HCT116 (cell line): ENCODE data around the gene KCNC4. TPM values are rescaled to one million over a fixed set of nuclear protein-coding genes. Genes with fewer than 3 reads are reported as not detected.

Source experiments
- ATAC-seq: fragments of 200-7000 bp; cut with Tn5 transposase; 2 replicates; pipeline ENCODE4 v1.9.1; 2020; ENCODE audit warnings: mild to moderate bottlenecking, moderate library complexity
- BruUV-seq: library from RNA; stranded (reverse); fragments of 400-500 nt; replicated peaks from 2 replicates; lab custom pipeline; 2021; lab: Mats Ljungman, UMichigan
- CTCF ChIA-PET: fragments of 300-600 bp; sonication (Branson Sonifier 250); formaldehyde crosslinking; loops from one replicate; lab custom pipeline; 2021; ENCODE audit warnings: antibody characterized with exemption; lab: Charles Lee
- POLR2A ChIA-PET: fragments of 300-600, 350-600 bp; sonication (Branson Sonifier 250); formaldehyde crosslinking; loops from one replicate; lab custom pipeline; 2021; ENCODE audit warnings: antibody characterized with exemption; lab: Charles Lee
- RAD21 ChIA-PET, 2 experiments: fragments of 300-600 bp; sonication (Branson Sonifier 250); formaldehyde crosslinking; loops; one replicate each; lab custom pipeline; 2023; ENCODE audit warnings: low total read pairs in 2 of 2; ENCODE audit not compliant: uncharacterized antibody in 2 of 2, unreplicated experiment in 2 of 2, low non-redundant PET in 1 of 2; lab: Charles Lee
- DNase-seq: peaks from one replicate; pipeline ENCODE4 v3.0.0-alpha.2; 2010; ENCODE audit warnings: low read depth, low spot score
- H2AFZ ChIP-seq: fragments of 200-600 bp; shearing (Covaris generic), sonication (generic); 2 replicates; pipeline ENCODE4 v1.6.1; 2017; ENCODE audit warnings: low read depth, mixed run types, mixed read lengths, antibody characterized with exemption, low read length; ENCODE audit not compliant: poor library complexity, severe bottlenecking
- H3K27ac ChIP-seq: 2 replicates; pipeline ENCODE4 v1.5.1; 2012; ENCODE audit warnings: low read depth, low read length
- H3K27me3 ChIP-seq: fragments of 200-600 bp; sonication (generic); 2 replicates; pipeline ENCODE4 v1.6.1; 2016; ENCODE audit warnings: mixed run types, low read length, mixed read lengths; ENCODE audit not compliant: insufficient read depth
- H3K36me3 ChIP-seq, 2 experiments: fragments of 200-500 bp in 1 of 2; fragments of 200-600 bp in 1 of 2; sonication (Bioruptor generic) in 1 of 2; sonication (generic) in 1 of 2; 2 replicates each; pipeline versions ENCODE4 v1.5.1 to v1.6.1; 2014 to 2016; ENCODE audit warnings: low read length in 2 of 2, inconsistent platforms in 1 of 2, mixed read lengths in 1 of 2, mixed run types in 1 of 2; ENCODE audit not compliant: insufficient read depth in 2 of 2, control insufficient read depth in 1 of 2
- H3K4me1 ChIP-seq, 2 experiments: fragments of 200-600 bp in 1 of 2; sonication (generic) in 1 of 2; 2 replicates each; pipeline versions ENCODE4 v1.5.1 to v1.6.1; 2012 to 2017; ENCODE audit warnings: low read length in 2 of 2, inconsistent platforms in 1 of 2, mild to moderate bottlenecking in 1 of 2, mixed read lengths in 1 of 2, mixed run types in 1 of 2, moderate library complexity in 1 of 2; ENCODE audit not compliant: insufficient read depth in 2 of 2, control insufficient read depth in 1 of 2
- H3K4me2 ChIP-seq: fragments of 200-600 bp; sonication (generic); 2 replicates; pipeline ENCODE4 v1.6.1; 2017; ENCODE audit warnings: mixed run types, low read length, mixed read lengths
- H3K4me3 ChIP-seq, 2 experiments: fragments of 200-600 bp in 1 of 2; sonication (generic) in 1 of 2; replicated peaks in 1 of 2; 2 replicates each; pipeline ENCODE4 v1.5.1; 2011 to 2016; ENCODE audit warnings: low read length in 2 of 2, control low read depth in 1 of 2, low read depth in 1 of 2, mild to moderate bottlenecking in 1 of 2, mixed read lengths in 1 of 2, mixed run types in 1 of 2
- H3K79me2 ChIP-seq: fragments of 200-600 bp; sonication (generic); 2 replicates; pipeline ENCODE4 v1.6.1; 2017; ENCODE audit warnings: mild to moderate bottlenecking, mixed run types, low read length, moderate library complexity, mixed read lengths; ENCODE audit not compliant: insufficient read depth
- H3K9ac ChIP-seq: fragments of 200-600 bp; sonication (generic); 2 replicates; pipeline ENCODE4 v1.6.1; 2016; ENCODE audit warnings: low read length, mixed read lengths
- H3K9me2 ChIP-seq: fragments of 200-600 bp; sonication (generic), shearing (Covaris generic); 2 replicates; pipeline ENCODE4 v1.6.1; 2017; ENCODE audit warnings: mixed run types, mild to moderate bottlenecking, moderate library complexity; ENCODE audit not compliant: insufficient read depth
- H3K9me3 ChIP-seq, 2 experiments: fragments of 200-500 bp in 1 of 2; fragments of 200-600 bp in 1 of 2; sonication (Bioruptor generic) in 1 of 2; sonication (generic) in 1 of 2; 2 replicates each; pipeline ENCODE4 v1.6.1; 2014 to 2017; ENCODE audit warnings: low read length in 2 of 2, mixed read lengths in 2 of 2, inconsistent platforms in 1 of 2, low read depth in 1 of 2, mild to moderate bottlenecking in 1 of 2, mixed run types in 1 of 2, moderate library complexity in 1 of 2; ENCODE audit not compliant: control insufficient read depth in 1 of 2, insufficient read depth in 1 of 2
- H4K20me1 ChIP-seq: fragments of 200-600 bp; sonication (generic), shearing (Covaris generic); 2 replicates; pipeline ENCODE4 v1.6.1; 2017; ENCODE audit warnings: mixed run types, mild to moderate bottlenecking, moderate library complexity; ENCODE audit not compliant: insufficient read depth
- CBX3 ChIP-seq: IDR thresholded peaks from 2 replicates; pipeline ENCODE4 v1.6.1; 2012; ENCODE audit warnings: low read depth
- CEBPB ChIP-seq: IDR thresholded peaks from 2 replicates; pipeline ENCODE4 v1.6.1; 2012; ENCODE audit warnings: low read depth
- CTCF ChIP-seq, 3 experiments: fragments of 200-600 bp in 1 of 3; sonication (generic) in 1 of 3; IDR thresholded peaks in 2 of 3; conservative IDR thresholded peaks in 1 of 3; 2 replicates each; pipeline ENCODE4 v1.5.1; 2012 to 2017; ENCODE audit warnings: low read depth in 2 of 3, low read length in 2 of 3, antibody characterized with exemption in 1 of 3, borderline replicate concordance in 1 of 3, control low read depth in 1 of 3, mild to moderate bottlenecking in 1 of 3, mixed read lengths in 1 of 3, mixed run types in 1 of 3, moderate library complexity in 1 of 3; ENCODE audit not compliant: insufficient read depth in 1 of 3
- EGR1 ChIP-seq: IDR thresholded peaks from 2 replicates; pipeline ENCODE4 v1.6.1; 2012; ENCODE audit warnings: low read depth
- ELF1 ChIP-seq: IDR thresholded peaks from 2 replicates; pipeline ENCODE4 v1.6.1; 2012; ENCODE audit warnings: low read depth, borderline replicate concordance
- EZH2 ChIP-seq: fragments of 200-600 bp; sonication (generic); IDR thresholded peaks from 2 replicates; pipeline ENCODE4 v1.6.1; 2017; ENCODE audit warnings: antibody characterized with exemption, mixed run types
- EZH2phosphoT487 ChIP-seq: fragments of 200-600 bp; IDR thresholded peaks from 2 replicates; pipeline ENCODE4 v1.6.1; 2018; ENCODE audit warnings: antibody characterized with exemption, borderline replicate concordance
- FOSL1 ChIP-seq: IDR thresholded peaks from 2 replicates; pipeline ENCODE4 v1.6.1; 2012; ENCODE audit warnings: low read depth
- JUND ChIP-seq: IDR thresholded peaks from 2 replicates; pipeline ENCODE4 v1.6.1; 2012
- MAX ChIP-seq: IDR thresholded peaks from 2 replicates; pipeline ENCODE4 v1.6.1; 2012
- POLR2A ChIP-seq: IDR thresholded peaks from 2 replicates; pipeline ENCODE4 v1.7.0; 2011; ENCODE audit warnings: borderline replicate concordance; ENCODE audit not compliant: insufficient read depth, insufficient read length; ENCODE audit errors: extremely low read depth
- POLR2AphosphoS5 ChIP-seq: IDR thresholded peaks from 2 replicates; pipeline ENCODE4 v1.6.1; 2011; ENCODE audit warnings: mild to moderate bottlenecking, low read depth, low read length, moderate library complexity
- SIN3A ChIP-seq: IDR thresholded peaks from 2 replicates; pipeline ENCODE4 v1.6.1; 2012; ENCODE audit warnings: low read depth
- SP1 ChIP-seq: IDR thresholded peaks from 2 replicates; pipeline ENCODE4 v1.6.1; 2012; ENCODE audit warnings: low read depth
- SRF ChIP-seq: IDR thresholded peaks from 2 replicates; pipeline ENCODE4 v1.6.1; 2012; ENCODE audit warnings: low read depth
- TCF7L2 ChIP-seq: IDR thresholded peaks from 2 replicates; pipeline ENCODE4 v1.7.0; 2011; ENCODE audit warnings: borderline replicate concordance, inconsistent platforms; ENCODE audit not compliant: insufficient read depth, insufficient read length; ENCODE audit errors: extremely low read depth
- YY1 ChIP-seq: IDR thresholded peaks from 2 replicates; pipeline ENCODE4 v1.6.1; 2011; ENCODE audit warnings: low read length, low read depth, moderate library complexity, mild to moderate bottlenecking; ENCODE audit not compliant: insufficient replicate concordance; ENCODE audit errors: extremely low read depth
- ZFX ChIP-seq: fragments of 450-650 bp; IDR thresholded peaks from 2 replicates; pipeline ENCODE4 v1.6.1; 2017
- intact Hi-C: fragments of 100-400 bp; cut with micrococcal nuclease; formaldehyde crosslinking; loops from 2 replicates; pipeline ENCODE4 v1.10.0; 2022
- total RNA-seq: library from RNA; stranded (reverse); gene quantifications from one replicate; pipeline ENCODE4 v1.2.1, GENCODE V29; 2021; ENCODE audit not compliant: unreplicated experiment

Gene KCNC4
- total RNA-seq, 1 experiment from 2014 or later = 13.0 TPM

GRCh38 chr1:110245876-110246620 is 35.9 kb downstream of the KCNC4 start:
- H3K4me3 ChIP-seq = no peak overlapping the region
- ChIA-PET CTCF (no interaction called here), POLR2A (no interaction called here), RAD21 (no interaction called here)
- no peak overlapping the region for H3K4me2 ChIP-seq
- TF ChIP-seq SP1 (no peak), ELF1 (no peak), CBX3 (no peak), POLR2AphosphoS5 (no peak), EZH2phosphoT487 (no peak), ZFX (no peak), SRF (no peak), POLR2A (no peak), JUND (no peak), SIN3A (no peak), CEBPB (no peak), MAX (no peak), CTCF (IDR thresholded peaks at IDR 0.05 in 2 of 3, conservative IDR thresholded peaks at IDR 0.05 in 1 of 3; ENCODE audit: borderline replicate concordance in 1 of 3, insufficient read depth in 1 of 3, low read depth in 2 of 3, low read length in 2 of 3) (no peak), FOSL1 (no peak), EZH2 (no peak), TCF7L2 (no peak), YY1 (no peak), EGR1 (no peak)
- no peaks in the 10 kb centered on the region for H4K20me1 ChIP-seq
- no peak overlapping the region for H3K27ac ChIP-seq
- no peak overlapping the region for H2AFZ ChIP-seq
- H3K79me2 ChIP-seq = no peaks in the 10 kb centered on the region
- BruUV-seq = no TSS peak
- no peaks in the 10 kb centered on the region for H3K27me3 ChIP-seq
- no peaks in the 10 kb centered on the region; a peak in 1 of 4 replicates for H3K36me3 ChIP-seq
- H3K9ac ChIP-seq = no peak overlapping the region
- H3K9me2 ChIP-seq = no peaks in the 10 kb centered on the region
- DNase-seq (no peak), ATAC-seq (no peak)
- no peaks in the 10 kb centered on the region for H3K4me1 ChIP-seq
- intact Hi-C loops = no loop called here
- no peaks in the 10 kb centered on the region for H3K9me3 ChIP-seq
